HG02852 (cell line): Measurements from ENCODE around the gene ZNRF3.

Experiments
- ATAC-seq: cut with Tn5 transposase; IDR thresholded peaks from one replicate; pipeline ENCODE4 v1.9.1; 2021; ENCODE audit warnings: mild to moderate bottlenecking, moderate library complexity; ENCODE audit not compliant: unreplicated experiment

Gene ZNRF3

DNA sequence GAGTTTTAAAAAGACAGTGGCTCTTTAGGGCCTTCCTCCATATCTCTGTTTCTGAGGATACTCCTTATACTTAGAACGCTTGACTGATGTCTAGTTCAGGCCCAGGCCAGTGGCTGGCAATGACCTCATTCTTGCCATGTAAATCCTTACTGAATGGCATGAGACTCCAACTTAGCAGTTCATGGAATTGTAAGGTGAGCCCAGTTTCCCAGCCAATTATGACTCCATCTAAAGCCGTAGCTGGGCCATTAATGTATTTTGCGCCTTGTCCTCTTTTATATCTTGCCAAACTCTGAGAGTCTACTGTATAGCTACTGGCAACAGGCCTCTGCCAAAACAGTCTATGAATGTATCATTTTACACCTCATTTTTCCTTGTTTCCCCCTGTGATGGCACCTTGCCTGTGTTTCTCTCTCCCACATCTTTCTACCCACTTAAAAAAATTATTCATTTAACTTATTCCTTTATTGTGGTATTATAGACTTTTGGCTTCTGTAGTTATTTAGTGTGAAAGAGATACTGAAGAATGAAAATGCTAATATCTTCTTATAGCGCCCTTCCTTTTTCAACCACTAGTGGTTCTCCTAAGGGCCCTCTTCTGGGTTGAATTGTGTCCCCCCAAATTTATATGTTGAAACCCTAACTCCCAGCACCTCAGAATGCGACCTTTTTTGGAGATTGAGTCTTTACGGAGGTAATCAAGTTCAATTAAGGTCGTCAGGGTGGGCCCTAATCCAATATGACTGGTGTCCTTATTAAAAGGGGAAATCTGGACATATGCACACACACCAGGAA, 67.4 kb downstream of the ZNRF3 start:
- ATAC-seq, result no peak

DNA sequence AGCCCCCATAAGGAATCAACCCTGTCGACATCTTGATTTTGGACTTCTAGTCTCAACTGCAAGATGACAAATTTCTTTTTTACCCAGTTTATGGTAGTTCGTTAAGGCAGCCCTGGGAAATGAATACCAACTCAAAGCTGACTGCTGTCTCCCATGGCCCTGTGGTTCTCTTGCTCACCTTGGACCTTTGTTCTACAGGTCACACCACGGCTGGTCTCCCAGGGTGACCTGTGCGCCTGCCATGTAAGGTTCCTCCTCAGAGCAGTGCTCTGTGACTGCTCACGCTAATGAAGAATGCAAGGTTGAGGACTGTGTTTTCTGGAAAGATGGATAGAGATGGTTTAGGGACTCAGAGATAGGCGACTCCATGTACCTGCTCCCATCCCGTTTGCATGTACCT, 68.2 kb downstream of the ZNRF3 start:
- ATAC-seq, result no peak

DNA sequence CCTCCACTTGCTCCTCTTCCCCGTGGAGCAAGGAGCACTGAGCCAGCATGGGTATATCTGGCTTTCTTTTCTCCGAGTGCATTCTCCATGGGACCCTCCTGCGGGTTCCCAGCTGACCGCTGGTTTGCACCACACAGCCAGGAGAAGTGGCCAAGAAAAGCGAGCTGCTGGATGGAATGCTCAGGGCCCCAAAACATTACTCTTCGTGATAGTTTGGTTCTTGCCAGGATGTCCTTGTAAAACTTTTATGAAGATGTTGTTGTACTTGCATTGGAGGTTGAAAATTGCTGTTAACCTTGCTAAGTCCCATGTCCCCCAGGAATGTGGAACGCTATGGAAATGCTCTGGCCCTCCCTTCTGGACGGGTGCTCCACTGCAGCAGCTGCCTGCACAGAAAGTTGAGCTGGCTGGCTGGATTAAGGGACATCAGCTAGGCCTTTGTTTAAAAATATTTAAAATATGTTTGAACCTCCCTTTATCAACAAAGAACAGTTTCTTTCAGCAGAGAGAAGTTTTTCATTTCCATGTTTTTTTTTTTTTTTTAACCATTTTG, 68.7 kb downstream of the ZNRF3 start:
- ATAC-seq, result no peak

DNA sequence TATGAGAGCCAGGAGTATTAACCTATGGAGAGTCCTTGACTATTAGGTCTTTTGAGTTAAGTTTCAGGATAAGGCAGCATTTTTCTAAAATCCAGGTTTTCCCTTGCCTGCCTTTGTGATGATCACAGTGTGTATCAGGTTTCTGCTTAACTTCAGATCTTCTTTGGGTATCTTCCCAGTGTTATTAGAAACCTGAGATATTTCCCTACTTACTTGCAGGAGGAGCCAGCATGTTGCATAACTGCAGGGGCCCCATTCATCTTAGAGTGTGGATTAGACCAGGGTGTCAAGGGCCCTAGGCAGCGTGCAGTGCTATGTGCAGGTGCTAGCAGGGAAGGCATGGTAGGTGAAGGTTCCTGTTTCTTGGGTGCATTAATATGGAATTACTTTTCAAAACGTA, 69.5 kb downstream of the ZNRF3 start:
- no peak for ATAC-seq

DNA sequence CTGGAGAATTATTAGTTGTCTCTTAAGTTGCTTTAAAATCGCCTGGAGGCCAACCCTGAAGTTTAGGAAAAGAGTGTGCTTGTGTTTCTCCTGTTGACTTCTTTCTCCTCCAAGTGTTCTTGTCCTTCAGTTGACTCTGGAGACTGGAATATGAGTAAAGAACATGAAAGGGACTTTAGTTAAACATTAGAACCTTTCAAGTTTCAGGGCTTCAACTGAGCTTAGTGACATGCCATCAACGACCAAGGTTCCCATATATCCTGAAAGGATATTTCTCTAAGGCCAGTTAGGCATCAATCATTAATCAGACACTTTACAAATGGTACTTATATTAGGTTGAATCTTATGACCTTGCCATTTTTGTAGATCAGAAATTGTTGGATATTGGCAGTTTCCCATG, 70.0 kb downstream of the ZNRF3 start:
- ATAC-seq, result no peak

DNA sequence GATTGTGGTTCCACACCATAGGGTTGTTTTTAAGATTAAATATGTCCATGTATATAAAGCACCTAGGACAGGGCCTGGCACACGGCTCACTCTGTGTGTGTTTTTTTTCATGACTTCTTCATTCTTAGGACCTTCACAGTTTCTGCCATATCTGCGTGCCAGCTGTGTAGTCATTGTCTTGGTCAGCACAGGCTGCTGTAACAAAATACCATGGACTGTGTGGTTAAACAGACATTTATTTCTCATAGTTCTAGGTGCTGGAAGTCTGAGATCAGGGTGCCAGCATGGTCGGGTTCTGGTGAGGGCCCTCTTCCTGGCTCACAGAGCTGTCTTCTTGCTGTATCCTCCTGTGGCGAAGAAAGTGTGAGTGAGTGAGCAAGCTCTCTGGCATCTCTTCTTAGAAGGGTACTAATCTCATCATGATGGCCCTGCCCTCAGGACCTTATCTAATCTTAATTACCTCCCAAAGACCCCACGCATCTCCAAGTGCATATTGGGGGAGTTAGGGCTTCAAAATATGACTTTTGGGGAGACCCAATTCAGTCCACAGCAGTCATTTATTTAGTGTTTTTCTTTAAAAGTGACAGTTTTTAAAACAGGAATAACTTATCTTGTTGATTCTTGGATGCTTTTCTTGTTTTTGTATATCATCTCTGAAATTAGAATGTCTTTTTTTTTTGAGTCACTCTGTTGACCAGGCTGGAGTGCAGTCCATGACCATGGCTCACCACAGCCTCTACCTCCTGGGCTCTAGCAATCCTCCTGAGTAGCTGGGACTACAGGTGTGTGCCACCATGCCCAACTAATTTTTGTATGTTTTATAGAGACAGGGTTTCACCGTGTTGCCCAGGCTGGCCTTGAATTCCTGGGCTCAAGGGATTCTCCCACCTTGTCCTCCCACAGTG, 70.9 kb downstream of the ZNRF3 start:
- ATAC-seq, result no peak

DNA sequence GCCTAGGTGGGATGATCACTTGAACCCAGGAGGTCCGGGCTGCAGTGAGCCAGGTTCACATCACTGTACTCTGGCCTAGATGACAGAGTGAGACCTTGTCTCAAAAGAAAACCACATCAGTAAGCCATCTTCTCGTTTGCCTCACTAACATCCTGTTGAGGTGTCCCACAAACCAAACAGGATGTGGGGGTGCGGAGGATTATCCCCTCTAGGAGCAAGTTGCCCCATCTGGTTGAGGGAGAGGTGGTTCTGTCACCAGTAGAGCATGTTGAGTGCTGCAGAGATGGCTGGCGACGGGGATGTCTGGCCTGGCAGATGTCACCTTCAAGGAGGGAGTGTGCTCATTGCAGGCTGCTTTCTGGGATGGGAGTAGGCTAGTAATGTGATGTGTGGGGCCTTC, 72.4 kb downstream of the ZNRF3 start:
- ATAC-seq, result no peak

DNA sequence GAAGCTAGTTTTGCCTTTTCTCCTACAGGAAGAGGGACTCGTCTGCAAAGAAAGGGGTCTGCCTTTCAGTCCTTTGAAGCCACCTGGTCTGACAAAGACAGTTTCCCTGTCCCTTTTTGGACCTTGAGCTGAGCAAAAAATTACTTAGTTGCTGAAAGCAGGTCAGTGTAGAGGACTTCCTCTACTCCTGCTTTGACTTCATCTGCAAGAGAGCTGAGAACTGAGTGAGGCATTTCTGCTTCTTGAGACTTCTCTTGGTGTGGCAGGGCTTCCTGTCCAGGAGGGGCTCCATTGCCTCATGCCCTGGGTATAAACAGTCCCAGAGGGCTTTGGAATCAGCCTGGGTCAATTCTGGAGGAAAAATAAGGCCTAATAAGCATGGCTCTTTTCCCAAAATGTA, 73.1 kb downstream of the ZNRF3 start:
- no peak for ATAC-seq

DNA sequence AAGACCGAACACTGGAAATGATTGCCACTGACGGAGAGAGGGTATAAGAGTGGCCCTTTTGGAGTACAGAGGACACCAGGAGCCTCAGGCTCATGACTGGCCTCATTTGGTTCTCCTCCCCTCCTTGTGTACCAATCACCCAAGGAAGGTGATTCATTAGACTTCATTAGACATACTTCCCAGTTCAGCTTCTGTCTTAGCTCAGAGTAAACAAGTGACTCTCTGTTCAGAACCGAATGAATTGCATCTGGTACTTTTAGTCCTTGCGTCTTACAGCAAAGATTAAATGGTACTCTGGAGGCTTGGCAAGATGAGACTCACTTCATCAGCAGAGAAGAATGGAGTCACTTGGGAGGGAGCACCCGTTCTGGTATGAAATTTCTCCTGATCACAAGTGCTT, 75.2 kb downstream of the ZNRF3 start:
- no peak for ATAC-seq

DNA sequence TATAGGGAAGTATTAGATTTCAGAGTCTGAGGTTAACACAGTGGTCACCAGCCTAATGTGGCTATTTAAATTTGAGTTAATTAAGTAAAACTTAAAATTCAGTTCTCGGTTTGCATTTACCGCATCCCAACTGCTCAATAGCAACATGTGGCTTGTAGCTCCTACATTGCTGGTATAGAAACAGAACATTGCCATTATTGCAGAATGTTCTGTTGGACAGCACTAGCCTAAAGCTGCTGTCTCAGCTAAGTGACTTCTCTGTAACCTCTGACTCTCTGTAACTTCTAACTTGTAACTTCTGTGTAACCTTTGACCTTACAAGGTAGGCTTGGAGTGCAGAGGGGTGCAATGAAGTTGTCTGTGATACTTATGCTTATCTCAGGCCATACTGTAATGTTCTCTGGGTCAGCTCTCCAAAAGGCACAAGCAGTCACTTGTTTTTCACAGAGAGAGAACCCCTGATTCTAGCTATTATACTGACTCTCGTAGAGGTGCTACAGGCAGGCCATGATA, 78.7 kb downstream of the ZNRF3 start:
- ATAC-seq, result no peak

DNA sequence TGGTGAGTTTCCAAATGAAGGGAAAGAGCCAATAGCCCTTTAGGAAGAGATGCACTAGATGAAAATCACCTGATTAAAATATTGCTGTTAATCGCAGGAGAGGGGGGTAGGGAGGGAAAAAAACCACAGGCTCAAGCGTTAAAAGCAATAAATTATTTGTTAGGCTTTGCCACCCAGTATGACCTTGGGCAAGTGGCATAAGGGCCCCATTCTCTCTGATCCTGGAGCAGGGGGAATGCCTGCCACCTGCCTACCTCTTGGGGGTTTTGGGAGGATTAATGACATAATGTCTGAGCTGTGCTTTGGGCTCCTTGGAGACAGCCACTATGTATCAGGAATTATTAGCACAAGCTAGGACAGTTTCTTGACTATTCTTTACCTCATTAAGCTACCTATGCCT, 80.0 kb downstream of the ZNRF3 start:
- ATAC-seq, result no peak

DNA sequence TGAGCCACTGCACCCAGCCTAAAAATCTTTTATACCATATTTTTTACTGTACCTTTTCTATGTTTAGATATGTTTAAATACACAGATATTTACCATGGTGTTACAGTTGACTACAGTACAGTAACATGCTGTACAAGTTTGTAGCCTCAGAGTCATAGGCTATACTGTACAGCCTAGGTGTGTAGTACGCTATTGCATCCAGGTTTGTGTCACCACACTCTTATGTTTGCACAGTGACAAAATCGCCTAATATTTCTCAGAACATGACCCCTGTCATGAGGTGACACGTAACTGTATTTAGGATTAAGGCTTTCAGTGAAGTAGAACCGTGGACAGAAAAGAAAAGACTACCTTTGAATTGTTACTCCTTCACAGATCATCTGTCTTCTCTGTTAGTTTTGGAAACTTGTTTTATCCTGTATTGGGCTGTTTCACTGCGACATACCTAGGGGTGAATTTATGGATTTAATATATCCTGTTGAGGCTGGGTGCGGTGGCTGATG, 83.8 kb downstream of the ZNRF3 start:
- no peak for ATAC-seq

DNA sequence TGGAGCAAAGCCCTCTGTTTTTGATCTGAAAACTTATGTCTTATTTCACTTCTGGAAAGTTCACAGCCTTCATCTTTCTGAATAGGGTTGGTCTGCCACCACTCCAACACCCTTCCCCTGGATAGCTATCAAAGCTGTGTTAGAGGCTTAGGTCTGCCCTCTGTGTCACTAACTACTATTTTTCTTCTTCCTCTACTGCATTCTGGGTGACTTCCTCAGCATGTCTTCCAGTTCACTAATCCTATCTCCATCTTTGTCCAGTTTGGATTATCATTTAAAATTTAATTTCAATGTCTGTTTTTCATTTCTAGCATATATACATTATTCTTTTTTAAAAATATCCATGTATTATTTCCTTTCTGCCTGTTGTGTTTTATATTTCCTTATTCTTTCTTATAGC, 84.6 kb downstream of the ZNRF3 start:
- no peak for ATAC-seq

DNA sequence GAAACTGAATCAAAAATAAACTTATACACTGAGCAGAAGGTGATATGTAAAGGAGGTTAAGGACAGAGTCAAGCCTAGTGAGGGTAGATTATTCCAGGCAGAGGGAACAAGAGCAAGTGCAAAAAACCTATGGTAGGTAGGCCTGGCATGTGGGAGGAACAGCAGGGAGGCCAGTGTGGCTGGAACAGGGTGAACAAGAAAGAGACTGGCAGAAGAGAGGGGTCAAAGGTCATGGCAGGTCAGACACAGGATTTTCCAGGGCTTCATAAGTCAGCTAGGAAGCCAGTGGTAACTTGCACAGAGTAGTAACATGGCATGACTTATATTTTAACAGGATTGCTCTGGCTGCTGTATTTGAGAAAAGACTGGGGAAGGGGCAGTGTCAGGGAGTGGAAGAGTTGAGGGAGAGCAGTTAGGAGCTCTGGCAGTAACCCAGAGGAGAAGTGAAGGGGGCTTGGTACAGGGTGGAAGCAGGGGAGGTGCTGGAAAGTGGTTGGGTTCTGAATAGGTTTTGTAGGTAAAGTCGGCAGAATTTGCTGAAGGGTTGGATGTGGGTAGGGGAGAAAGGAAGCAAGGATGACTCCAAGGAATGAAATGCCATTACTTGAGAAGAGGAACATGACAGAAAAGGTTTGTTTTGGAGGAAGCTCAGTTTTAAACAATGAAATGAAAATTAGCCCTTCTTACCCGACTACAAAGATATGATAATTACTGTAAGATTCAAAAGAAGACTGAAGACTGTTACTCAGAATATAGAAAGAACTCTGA, 86.2 kb downstream of the ZNRF3 start:
- ATAC-seq, result no peak

DNA sequence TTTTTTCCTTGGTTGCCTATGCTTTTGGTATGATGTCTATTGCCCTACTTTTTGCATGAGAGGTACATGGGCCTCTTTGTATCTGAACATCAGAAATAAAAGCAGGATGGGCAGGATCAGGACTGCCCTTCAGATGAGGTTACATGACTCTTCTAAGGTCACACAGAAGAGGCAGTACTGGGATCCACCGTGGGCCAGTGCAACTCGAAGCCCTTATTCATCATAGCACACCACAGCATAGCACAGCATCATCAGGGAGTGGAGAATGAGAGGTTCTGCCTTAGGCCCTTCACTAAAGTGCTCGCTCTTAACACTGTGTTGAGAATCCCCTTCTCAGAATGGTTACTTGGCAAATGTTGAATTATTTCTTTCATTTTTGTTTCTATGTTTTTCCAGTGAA, 90.0 kb downstream of the ZNRF3 start:
- ATAC-seq, result no peak

DNA sequence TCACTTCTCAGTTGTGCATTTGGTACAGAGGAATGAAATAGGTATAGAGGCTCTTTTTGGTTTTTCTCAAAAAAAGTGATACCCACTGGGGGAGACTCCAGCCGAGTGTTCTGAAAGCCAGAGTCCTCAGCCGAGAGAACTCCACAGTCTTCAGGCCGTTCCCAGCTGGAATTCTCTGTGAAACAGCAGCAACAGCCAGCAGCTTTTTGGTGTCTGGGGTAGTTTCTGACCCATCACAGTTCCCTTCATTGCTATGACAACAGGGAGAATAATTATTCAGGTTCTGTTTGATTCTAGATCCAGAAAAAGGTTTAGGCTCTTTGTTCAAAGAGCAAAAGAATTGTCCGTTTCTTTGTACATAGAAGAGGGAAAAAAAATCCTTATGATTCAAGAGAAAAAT, 93.7 kb downstream of the ZNRF3 start:
- ATAC-seq, result no peak

DNA sequence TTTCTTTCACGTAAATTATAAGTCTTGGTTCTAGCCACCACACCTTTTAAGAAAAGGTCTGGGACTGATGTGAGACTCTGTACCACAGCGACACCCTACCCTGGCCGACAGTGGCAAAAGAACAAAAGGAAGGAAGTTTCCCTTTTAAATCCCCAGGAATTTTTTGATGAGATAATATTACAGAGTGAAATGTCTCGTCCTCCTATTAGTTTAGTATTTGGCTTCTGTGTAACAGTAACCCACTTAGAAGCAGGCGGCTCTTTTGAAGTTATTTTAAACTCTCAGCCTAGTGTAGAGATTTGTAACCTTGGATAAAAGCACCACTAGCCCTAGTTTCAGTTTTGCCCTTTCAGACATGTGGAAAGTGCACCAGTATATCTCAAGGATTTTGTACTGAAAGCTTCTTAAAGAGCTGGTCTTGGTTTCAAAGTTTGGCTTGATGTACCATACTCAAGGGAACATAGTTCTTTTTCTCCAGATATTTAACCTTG, 94.2 kb downstream of the ZNRF3 start:
- no peak for ATAC-seq

DNA sequence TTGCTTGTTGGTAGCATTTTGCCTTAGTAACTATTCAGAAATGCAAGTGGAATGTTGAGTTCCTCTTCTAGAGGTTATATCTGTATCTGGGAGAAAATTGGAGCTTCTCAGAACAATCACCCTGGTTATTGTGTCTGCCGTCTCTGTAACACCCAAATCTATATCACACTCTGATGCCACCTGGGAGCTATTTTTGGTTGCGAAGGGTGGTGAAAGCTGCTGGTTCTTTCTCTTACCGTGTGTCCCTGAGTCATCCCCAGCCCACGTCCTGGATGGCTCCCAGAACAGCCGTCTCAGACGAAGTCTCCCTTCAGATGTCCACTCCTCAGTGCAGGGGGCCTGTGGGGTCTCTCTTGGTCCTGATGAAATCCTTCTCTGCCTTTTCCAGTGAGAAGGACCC, 94.8 kb downstream of the ZNRF3 start:
- no peak for ATAC-seq

DNA sequence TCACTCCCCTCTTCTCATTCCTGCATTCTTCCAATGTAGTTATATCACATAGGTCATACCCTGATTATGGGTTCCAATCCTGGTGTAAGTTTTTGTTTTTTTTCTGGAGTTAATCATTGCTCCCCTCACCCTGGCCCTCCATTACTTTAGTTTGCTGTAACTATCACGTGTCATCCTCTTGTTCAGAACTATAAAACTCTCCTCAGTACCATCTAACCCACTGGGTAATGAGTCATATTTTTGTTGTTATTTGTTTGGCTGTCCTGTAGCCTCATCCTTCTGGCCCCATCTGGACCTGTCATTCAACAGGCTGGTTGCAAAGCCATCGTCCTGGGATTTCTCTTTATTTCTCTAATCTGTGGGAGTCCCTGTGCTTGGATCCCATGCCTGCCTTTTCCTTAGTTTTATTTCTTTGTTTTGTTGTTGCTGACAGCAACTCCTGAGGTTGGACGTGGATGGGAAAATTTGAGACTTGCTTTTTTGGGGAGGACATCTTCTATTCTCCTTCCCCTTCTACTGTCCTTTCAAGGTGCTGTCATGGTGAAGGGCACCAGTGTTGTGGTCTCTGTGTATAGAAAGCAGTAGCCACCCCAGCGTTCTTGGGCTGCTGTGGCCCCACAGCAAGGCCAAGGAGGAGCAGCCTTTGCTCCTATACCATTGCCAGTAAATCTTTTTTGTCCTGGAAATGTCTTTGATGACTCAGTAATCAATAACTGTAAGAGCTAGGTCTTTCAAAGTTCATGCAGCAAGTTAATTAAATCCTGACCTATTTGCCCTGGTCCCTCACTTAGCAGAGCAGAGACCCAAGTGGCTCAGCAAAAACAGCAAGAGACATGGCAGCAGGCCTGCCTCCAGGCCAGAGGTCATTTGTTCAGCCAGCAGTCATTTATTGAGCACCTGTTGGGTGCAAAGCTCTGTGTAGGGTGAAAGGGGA, 95.8 kb downstream of the ZNRF3 start:
- no peak for ATAC-seq

DNA sequence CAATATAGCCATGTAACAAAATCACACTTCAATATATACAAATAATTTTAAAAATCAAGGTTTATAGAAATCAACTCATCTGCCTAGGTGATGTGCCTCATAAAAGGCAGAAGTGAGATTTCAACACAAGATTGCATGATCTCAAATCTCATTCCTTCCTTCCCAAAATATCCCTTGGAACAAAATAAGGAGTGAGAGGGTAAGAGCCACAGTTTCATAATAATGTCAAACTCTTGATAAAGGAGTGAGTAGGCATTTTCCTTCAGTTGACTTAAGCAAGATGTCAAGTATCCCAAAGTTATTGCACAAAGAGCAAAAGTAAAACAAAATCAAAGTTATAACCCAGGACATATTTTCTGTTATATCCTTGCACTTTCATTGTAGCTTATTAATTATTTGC, 97.0 kb downstream of the ZNRF3 start:
- ATAC-seq, result no peak
